ENCODE measurements around the gene SULT4A1.

GRCh38 chr22:43843783-43844530 lies 18.4 kb downstream of the SULT4A1 start:
- TF ChIP-seq CTCF (IDR thresholded peaks at IDR 0.05) = no peak
- no peak for TF ChIP-seq POLR2A (IDR thresholded peaks at IDR 0.05)

Measured in thyroid gland (tissue), 4 donors.